B cell (primary cell): ENCODE results near the gene PDE4B.

Experiments used
- EZH2 ChIP-seq: IDR thresholded peaks from 2 replicates; pipeline ENCODE4 v1.6.1; 2012; ENCODE audit warnings: borderline replicate concordance, low read depth, mild to moderate bottlenecking, moderate library complexity, low read length; ENCODE audit not compliant: insufficient read depth, poor library complexity, severe bottlenecking
- TF ChIP-seq, protein P1 (sequence below): fragments of 200-600 bp; IDR thresholded peaks from one replicate; pipeline ENCODE4 v1.8.0; 2022; ENCODE audit warnings: antibody characterized with exemption, mild to moderate bottlenecking

DNA sequence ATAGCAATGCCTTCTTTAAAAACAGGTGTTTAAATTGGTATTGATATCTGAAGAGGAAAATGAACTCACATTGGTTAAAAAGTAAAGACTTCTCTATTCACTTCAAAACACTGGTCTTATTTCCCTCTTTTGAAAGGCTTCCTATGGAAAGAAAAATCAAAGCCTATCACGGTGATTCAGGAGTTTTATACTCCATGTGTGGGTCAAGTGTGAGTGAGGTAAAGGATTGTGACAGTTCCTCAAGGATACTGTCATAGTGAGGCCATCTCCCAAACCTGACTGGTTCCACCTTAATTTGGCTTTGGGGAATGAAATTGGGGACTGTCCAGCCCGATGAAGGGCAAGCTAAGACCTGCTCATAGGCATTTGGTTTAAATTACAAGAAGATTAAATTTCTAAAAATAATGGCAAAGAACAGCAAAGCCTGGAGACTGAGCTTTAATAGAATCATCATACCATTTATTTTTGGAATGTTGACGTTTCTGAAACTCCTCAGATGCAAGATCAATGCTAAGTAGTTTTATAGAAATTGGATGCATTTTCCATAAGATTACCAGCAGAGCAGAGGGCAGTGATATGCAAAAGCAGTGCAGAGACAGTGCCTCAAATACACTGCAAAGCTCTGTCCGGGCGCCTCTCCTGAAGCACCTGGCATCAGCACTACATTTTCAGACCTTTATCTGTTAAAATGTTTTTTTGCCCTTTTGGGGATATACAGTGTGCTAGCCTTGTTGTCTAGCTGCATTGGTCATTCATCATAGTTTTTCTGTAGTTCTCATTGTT is 439.2 kb downstream of the PDE4B start:
- TF ChIP-seq, protein P1, sequence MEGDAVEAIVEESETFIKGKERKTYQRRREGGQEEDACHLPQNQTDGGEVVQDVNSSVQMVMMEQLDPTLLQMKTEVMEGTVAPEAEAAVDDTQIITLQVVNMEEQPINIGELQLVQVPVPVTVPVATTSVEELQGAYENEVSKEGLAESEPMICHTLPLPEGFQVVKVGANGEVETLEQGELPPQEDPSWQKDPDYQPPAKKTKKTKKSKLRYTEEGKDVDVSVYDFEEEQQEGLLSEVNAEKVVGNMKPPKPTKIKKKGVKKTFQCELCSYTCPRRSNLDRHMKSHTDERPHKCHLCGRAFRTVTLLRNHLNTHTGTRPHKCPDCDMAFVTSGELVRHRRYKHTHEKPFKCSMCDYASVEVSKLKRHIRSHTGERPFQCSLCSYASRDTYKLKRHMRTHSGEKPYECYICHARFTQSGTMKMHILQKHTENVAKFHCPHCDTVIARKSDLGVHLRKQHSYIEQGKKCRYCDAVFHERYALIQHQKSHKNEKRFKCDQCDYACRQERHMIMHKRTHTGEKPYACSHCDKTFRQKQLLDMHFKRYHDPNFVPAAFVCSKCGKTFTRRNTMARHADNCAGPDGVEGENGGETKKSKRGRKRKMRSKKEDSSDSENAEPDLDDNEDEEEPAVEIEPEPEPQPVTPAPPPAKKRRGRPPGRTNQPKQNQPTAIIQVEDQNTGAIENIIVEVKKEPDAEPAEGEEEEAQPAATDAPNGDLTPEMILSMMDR = no peak
- no peak for TF ChIP-seq EZH2
